ENCODE measurements around the gene KCTD20.

KCTD20 gene

DNA sequence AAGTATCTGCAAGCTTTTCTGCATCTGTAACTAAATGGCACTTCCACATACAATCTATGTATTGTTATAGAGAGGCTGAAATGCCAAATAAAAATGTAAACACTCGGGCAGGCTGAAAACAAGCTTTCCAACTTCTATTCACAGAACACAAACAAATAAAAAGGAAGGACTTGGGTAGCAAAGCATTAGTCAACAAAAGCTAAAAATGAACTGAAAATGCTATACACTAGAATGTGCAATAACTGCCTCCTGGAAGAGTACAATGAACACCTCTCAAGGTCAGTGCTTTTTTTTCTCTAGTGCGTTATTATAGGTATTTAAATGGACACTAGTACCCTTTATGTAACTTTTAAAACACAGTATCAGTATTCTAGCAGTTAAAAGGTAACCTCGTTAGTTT lies 73.0 kb downstream of the KCTD20 start:
- peak overlapping the region; percentile 87 for H3K4me2 ChIP-seq (ENCODE audit: low read depth, low read length)
- peaks cover under 1% of the 10 kb centered on the region; the same call in 1 of the 2 replicates for H3K36me3 ChIP-seq (replicated peaks; ENCODE audit: insufficient read depth, low read length)
- H4K20me1 ChIP-seq (ENCODE audit: insufficient read depth, low read length) = no peaks in the 10 kb centered on the region
- DNase-seq = no peak
- H3K27ac ChIP-seq (ENCODE audit: low read length) = peak overlapping the region; percentile 82
- TF ChIP-seq CTCF (IDR thresholded peaks at IDR 0.05; ENCODE audit: low read length) (no peak), EZH2 (optimal IDR thresholded peaks at IDR 0.05; ENCODE audit: low read depth, low read length) (no peak), EZH2phosphoT487 (IDR thresholded peaks at IDR 0.05; ENCODE audit: low read length) (no peak)
- H3F3A ChIP-seq (ENCODE audit: insufficient read depth, low read length) = peaks cover 48% of the 10 kb centered on the region
- H3K79me2 ChIP-seq (ENCODE audit: low read length) = peaks cover 11% of the 10 kb centered on the region; the same call in 1 of the 2 replicates
- H3K9ac ChIP-seq (ENCODE audit: low read length) = peak overlapping the region; percentile 49; the same call in 1 of the 2 replicates
- H3K27me3 ChIP-seq (replicated peaks; ENCODE audit: insufficient read depth, low read length) = no peaks in the 10 kb centered on the region
- H3K9me3 ChIP-seq (replicated peaks; ENCODE audit: insufficient read depth, low read length) = no peaks in the 10 kb centered on the region
- H2AFZ ChIP-seq (ENCODE audit: low read length) = no peak overlapping the region; the same call in 1 of the 2 replicates
- no peaks in the 10 kb centered on the region for H3K9me2 ChIP-seq (replicated peaks; ENCODE audit: insufficient read depth, low read length)
- H3K4me3 ChIP-seq (ENCODE audit: low read length) = peak overlapping the region; percentile 51
- peaks cover 62% of the 10 kb centered on the region for H3K4me1 ChIP-seq (ENCODE audit: low read length)

- H3K4me3 ChIP-seq (ENCODE audit: low read length) = peak overlapping the region; percentile 51
- H3F3A ChIP-seq (ENCODE audit: insufficient read depth, low read length) = peaks cover 48% of the 10 kb centered on the region
- TF ChIP-seq EZH2phosphoT487 (IDR thresholded peaks at IDR 0.05; ENCODE audit: low read length) = no peak
- TF ChIP-seq EZH2 (optimal IDR thresholded peaks at IDR 0.05; ENCODE audit: low read depth, low read length) = no peak
- TF ChIP-seq CTCF (IDR thresholded peaks at IDR 0.05; ENCODE audit: low read length) = no peak
- peak overlapping the region; percentile 49; the same call in 1 of the 2 replicates for H3K9ac ChIP-seq (ENCODE audit: low read length)
- peak overlapping the region; percentile 82 for H3K27ac ChIP-seq (ENCODE audit: low read length)
- no peaks in the 10 kb centered on the region for H3K9me3 ChIP-seq (replicated peaks; ENCODE audit: insufficient read depth, low read length)
- DNase-seq = peak; percentile 40
- H4K20me1 ChIP-seq (ENCODE audit: insufficient read depth, low read length) = no peaks in the 10 kb centered on the region
- H3K27me3 ChIP-seq (replicated peaks; ENCODE audit: insufficient read depth, low read length) = no peaks in the 10 kb centered on the region
- H3K4me2 ChIP-seq (ENCODE audit: low read depth, low read length) = peak overlapping the region; percentile 87
- no peaks in the 10 kb centered on the region for H3K9me2 ChIP-seq (replicated peaks; ENCODE audit: insufficient read depth, low read length)
- H3K36me3 ChIP-seq (replicated peaks; ENCODE audit: insufficient read depth, low read length) = peaks cover 5% of the 10 kb centered on the region; the same call in 1 of the 2 replicates
- H3K79me2 ChIP-seq (ENCODE audit: low read length) = peaks cover 11% of the 10 kb centered on the region; the same call in 1 of the 2 replicates
- H3K4me1 ChIP-seq (ENCODE audit: low read length) = peaks cover 62% of the 10 kb centered on the region
- H2AFZ ChIP-seq (ENCODE audit: low read length) = peak overlapping the region; percentile 42
These were observed 73.8 kb downstream of the KCTD20 start for GRCh38 chr6:36516559-36516958.

- Histone ChIP-seq H3K36me3 (replicated peaks; ENCODE audit: insufficient read depth, low read length) (peaks cover 5% of the 10 kb centered on the region; the same call in 1 of the 2 replicates), H3K79me2 (ENCODE audit: low read length) (peaks cover 11% of the 10 kb centered on the region; the same call in 1 of the 2 replicates), H3K9ac (ENCODE audit: low read length) (peak overlapping the region; percentile 49; the same call in 1 of the 2 replicates), H3K4me2 (ENCODE audit: low read depth, low read length) (peak overlapping the region; percentile 87), H3K9me2 (replicated peaks; ENCODE audit: insufficient read depth, low read length) (no peaks in the 10 kb centered on the region), H3K4me3 (ENCODE audit: low read length) (peak overlapping the region; percentile 51), H4K20me1 (ENCODE audit: insufficient read depth, low read length) (no peaks in the 10 kb centered on the region), H3K27me3 (replicated peaks; ENCODE audit: insufficient read depth, low read length) (no peaks in the 10 kb centered on the region), H3K9me3 (replicated peaks; ENCODE audit: insufficient read depth, low read length) (no peaks in the 10 kb centered on the region), H3K4me1 (ENCODE audit: low read length) (peaks cover 62% of the 10 kb centered on the region), H3K27ac (ENCODE audit: low read length) (peak overlapping the region; percentile 82), H2AFZ (ENCODE audit: low read length) (no peak overlapping the region), H3F3A (ENCODE audit: insufficient read depth, low read length) (peaks cover 48% of the 10 kb centered on the region)
- no peak for DNase-seq
- TF ChIP-seq CTCF (IDR thresholded peaks at IDR 0.05; ENCODE audit: low read length) (no peak), EZH2 (optimal IDR thresholded peaks at IDR 0.05; ENCODE audit: low read depth, low read length) (no peak), EZH2phosphoT487 (IDR thresholded peaks at IDR 0.05; ENCODE audit: low read length) (no peak)
These were observed 74.2 kb downstream of the KCTD20 start for GRCh38 chr6:36516988-36517387.

Measured in MM.1S (cell line).